K562 (cell line): ENCODE data around the gene GEMIN2. TPM values are rescaled to one million over a fixed set of nuclear protein-coding genes. Genes with fewer than 3 reads are reported as not detected.

ENCODE experiments used
- CHD1 ChIP-seq: fragments of 200-600 bp; sonication (generic); IDR thresholded peaks from one replicate; pipeline ENCODE4 v1.6.1; 2012; ENCODE audit warnings: mild to moderate bottlenecking, moderate library complexity, low read length, inconsistent platforms
- FOXJ3 ChIP-seq: sonication (generic); formaldehyde crosslinking; IDR thresholded peaks from 2 replicates; pipeline ENCODE4 v1.4.0; 2020; ENCODE audit warnings: mild to moderate bottlenecking, missing genetic modification reagents
- GABPB1 ChIP-seq: sonication (generic); formaldehyde crosslinking; IDR thresholded peaks from 2 replicates; pipeline ENCODE4 v1.8.0; 2022; ENCODE audit warnings: mild to moderate bottlenecking, missing genetic modification reagents
- HBP1 ChIP-seq: fragments of 450-650 bp; formaldehyde crosslinking; IDR thresholded peaks from 2 replicates; pipeline ENCODE4 v1.4.0; 2022; ENCODE audit warnings: missing genetic modification characterization
- HDAC3 ChIP-seq: fragments of 450-650 bp; IDR thresholded peaks from 2 replicates; pipeline ENCODE4 v1.6.1; 2018; ENCODE audit warnings: borderline replicate concordance, mild to moderate bottlenecking, moderate library complexity; ENCODE audit not compliant: partially characterized antibody
- KDM5B ChIP-seq: fragments of 200-600 bp; sonication (generic); IDR thresholded peaks from 2 replicates; pipeline ENCODE4 v1.6.1; 2012; ENCODE audit warnings: low read depth, mild to moderate bottlenecking, moderate library complexity, low read length, control low read depth, inconsistent platforms; ENCODE audit not compliant: insufficient replicate concordance
- MAFK ChIP-seq: IDR thresholded peaks from 2 replicates; pipeline ENCODE4 v1.6.1; 2011; ENCODE audit warnings: low read length, improper control_type of control experiment
- NCOR1 ChIP-seq: fragments of 450-650 bp; IDR thresholded peaks from 2 replicates; pipeline ENCODE4 v1.6.1; 2016; ENCODE audit warnings: mild to moderate bottlenecking, moderate library complexity
- NR2C2 ChIP-seq, 2 experiments: fragments of 200-800 bp in 1 of 2; sonication (Bioruptor generic) in 1 of 2; sonication (generic) in 1 of 2; formaldehyde crosslinking in 1 of 2; IDR thresholded peaks; 2 replicates each; pipeline versions ENCODE4 v1.6.1 to v1.8.0; 2016 to 2022; ENCODE audit warnings: mild to moderate bottlenecking in 1 of 2, missing compliant biosample characterization in 1 of 2, missing genetic modification characterization in 1 of 2, missing genetic modification reagents in 1 of 2
- NR2F6 ChIP-seq: fragments of 450-650 bp; formaldehyde crosslinking; IDR thresholded peaks from 2 replicates; pipeline ENCODE4 v1.4.0; 2020; ENCODE audit warnings: mild to moderate bottlenecking
- OTX1 ChIP-seq: fragments of 450-650 bp; formaldehyde crosslinking; IDR thresholded peaks from 2 replicates; pipeline ENCODE4 v1.4.0; 2022; ENCODE audit warnings: mild to moderate bottlenecking
- PBX2 ChIP-seq, 2 experiments: IDR thresholded peaks in 1 of 2; conservative IDR thresholded peaks in 1 of 2; 2 replicates each; pipeline ENCODE4 v1.6.1; 2016; ENCODE audit warnings: low read depth in 2 of 2, mild to moderate bottlenecking in 1 of 2, missing compliant biosample characterization in 1 of 2, missing genetic modification characterization in 1 of 2, moderate library complexity in 1 of 2
- PHB ChIP-seq: fragments of 250-450 bp; sonication (Bioruptor Pico); IDR thresholded peaks from 2 replicates; pipeline ENCODE4 v1.5.0; 2021
- PRDM10 ChIP-seq: fragments of 450-650 bp; IDR thresholded peaks from 2 replicates; pipeline ENCODE4 v1.6.1; 2018; ENCODE audit not compliant: partially characterized antibody
- RBM17 ChIP-seq: fragments of 200-400 bp; formaldehyde crosslinking; IDR thresholded peaks from 2 replicates; pipeline ENCODE4 v1.6.1; 2017; ENCODE audit warnings: low read depth, mild to moderate bottlenecking, low read length, borderline replicate concordance
- TFAP4 ChIP-seq: sonication (generic); formaldehyde crosslinking; IDR thresholded peaks from 2 replicates; pipeline ENCODE4 v1.8.0; 2022; ENCODE audit warnings: missing genetic modification reagents, mild to moderate bottlenecking, moderate library complexity, borderline replicate concordance
- ZNF324 ChIP-seq: fragments of 250-450 bp; sonication (Bioruptor Pico); IDR thresholded peaks from 2 replicates; pipeline ENCODE4 v1.4.0; 2020; ENCODE audit warnings: mild to moderate bottlenecking
- polyA plus RNA-seq, 8 experiments: library from polyadenylated mRNA; depleted of rRNA in 4 of 8; stranded (reverse) in 5 of 8; unstranded in 3 of 8; fragments of >200 nt; fragmentation: Nextera tagmentation in 2 of 8; fragmentation: Illumina TruSeq in 1 of 8; extraction: Ambion mirVana in 2 of 8; extraction: Trizol in 1 of 8; gene quantifications; 2 replicates each; pipeline versions ENCODE4 v1.2.1 to v1.2.3, GENCODE V29; 2011 to 2014; ENCODE audit warnings: inconsistent platforms in 1 of 8, missing spikeins in 1 of 8
- total RNA-seq, 7 experiments: library from RNA; depleted of rRNA in 6 of 7; stranded (reverse); fragments of >200 nt in 6 of 7; fragmentation: Illumina TruSeq in 2 of 7; extraction: Trizol in 2 of 7; gene quantifications; 2 replicates each; pipeline versions ENCODE4 v1.2.1 to v1.2.3, GENCODE V29; 2011 to 2021; ENCODE audit warnings: low replicate concordance in 1 of 7

The GEMIN2 gene
- total and polyA plus RNA-seq, 9 of the 15 experiments (the other 6 are each of a cell fraction or from before 2014, with no cell fraction given): 23.0 to 87.6 (median 45.5) TPM

GRCh38 chr14:39174560-39175444 is 60.7 kb downstream of the GEMIN2 start, which contains the start of gene PNN (continued):
- peak; percentile 74 for TF ChIP-seq KDM5B
- TF ChIP-seq NR2F6: no peak
- peak; percentile 96 for TF ChIP-seq GABPB1 (CRISPR knock-in tag)
- no peak for TF ChIP-seq HBP1 (CRISPR knock-in tag)
- no peak for TF ChIP-seq PHB (CRISPR knock-in tag)
- peak; percentile 48 for TF ChIP-seq CHD1
- no peak for TF ChIP-seq OTX1
- TF ChIP-seq NCOR1: no peak
- peak; percentile 100 for TF ChIP-seq PRDM10
- no peak for TF ChIP-seq RBM17
- TF ChIP-seq NR2C2 (CRISPR knock-in tag; IDR thresholded peaks at IDR 0.05): no peak
- TF ChIP-seq NR2C2 (tag; IDR thresholded peaks at IDR 0.05): peak; percentile 76
- no peak for TF ChIP-seq MAFK
- TF ChIP-seq HDAC3: no peak
- peak; percentile 68 for TF ChIP-seq PBX2 (CRISPR knock-in tag; IDR thresholded peaks at IDR 0.05; ENCODE audit: low read depth)
- peak; percentile 97 for TF ChIP-seq PBX2 (tag; conservative IDR thresholded peaks at IDR 0.05; ENCODE audit: low read depth)
- TF ChIP-seq TFAP4: peak; percentile 77; the same call in 1 of the 2 replicates
- no peak for TF ChIP-seq FOXJ3
- TF ChIP-seq ZNF324 (CRISPR knock-in tag): no peak
